ENCODE data around the gene THAP4. TPM values are rescaled to one million over a fixed set of nuclear protein-coding genes. Genes with fewer than 3 reads are reported as not detected.

THAP4 gene
- total and polyA plus RNA-seq, 2 of the 4 experiments (the other 2 are of a cell fraction), result 33.9 to 55.1 TPM

DNA sequence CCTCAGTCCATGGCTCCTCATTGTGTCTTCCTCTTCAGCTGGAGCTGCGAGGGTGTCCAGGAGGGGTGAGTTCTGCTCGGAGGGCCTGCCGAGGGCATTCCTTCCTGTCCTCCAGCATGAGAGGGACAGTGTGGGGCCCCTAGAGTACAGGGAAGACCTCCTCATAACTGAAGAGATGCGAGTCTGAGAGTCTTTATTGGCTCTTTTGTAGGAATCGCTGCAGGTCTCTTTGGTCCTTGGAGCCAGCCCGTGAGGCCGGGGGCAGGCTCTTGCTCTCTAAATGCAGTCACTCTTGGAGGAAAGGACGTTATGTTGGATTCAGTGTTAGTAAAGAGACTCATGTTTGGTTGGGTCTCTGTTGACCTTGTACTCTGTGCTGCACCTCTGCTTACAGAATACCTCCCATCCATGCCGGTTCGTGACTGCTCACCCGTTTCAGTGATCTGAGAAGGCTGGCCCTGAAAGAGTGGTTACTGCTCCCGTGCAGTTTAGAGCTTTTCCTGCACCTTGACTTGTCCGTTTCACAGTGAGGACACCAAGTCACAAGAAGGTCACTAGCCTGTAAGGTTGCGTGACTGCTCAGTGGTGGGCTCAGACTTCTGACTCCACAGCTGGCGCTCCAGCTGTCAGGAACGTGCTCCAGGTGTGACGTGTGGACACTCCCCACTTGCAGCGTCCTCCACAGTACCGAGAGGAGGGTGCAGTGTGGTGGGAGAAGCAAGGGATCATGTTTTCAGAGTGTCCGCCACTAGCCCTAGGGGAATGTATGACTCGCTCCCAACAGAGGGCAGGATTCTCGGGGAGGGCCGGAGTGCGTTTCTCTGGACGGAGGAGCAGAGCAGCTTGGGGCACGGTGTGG, 8.3 kb upstream of the THAP4 start:
- Histone ChIP-seq H2BK20ac (ENCODE audit: low read depth, low read length) (no peak overlapping the region), H2BK120ac (ENCODE audit: low read depth, low read length) (no peak overlapping the region), H3K27ac (ENCODE audit: insufficient read depth, low read length) (no peak overlapping the region), H3K4ac (ENCODE audit: low read depth, low read length) (no peak overlapping the region), H3K14ac (replicated peaks; ENCODE audit: low read depth, low read length) (no peak overlapping the region), H2AK9ac (replicated peaks; ENCODE audit: low read depth, low read length, poor library complexity) (peak overlapping the region; percentile 42), H4K5ac (ENCODE audit: low read depth, low read length) (no peak overlapping the region), H2AK5ac (ENCODE audit: low read depth, low read length) (no peak overlapping the region), H2BK5ac (ENCODE audit: low read depth, low read length, poor library complexity, severe bottlenecking) (no peak overlapping the region), H2BK15ac (ENCODE audit: low read depth, low read length) (no peak overlapping the region), H3K4me3 (ENCODE audit: insufficient read depth, low read depth, low read length) (no peak overlapping the region), H4K91ac (ENCODE audit: insufficient read depth, low read depth, low read length) (no peak overlapping the region), H3K56ac (ENCODE audit: extremely low read depth, insufficient read depth, low read length) (no peak overlapping the region), H4K20me1 (ENCODE audit: insufficient read depth, low read length) (peaks cover 73% of the 10 kb centered on the region), H3K36me3 (ENCODE audit: control insufficient read depth, insufficient read depth, low read length) (peaks cover 1% of the 10 kb centered on the region; the same call in 1 of the 2 replicates), H2AFZ (replicated peaks; ENCODE audit: low read length, poor library complexity) (no peak overlapping the region), H3K9ac (ENCODE audit: low read depth, low read length) (no peak overlapping the region), H3K23ac (ENCODE audit: low read depth, low read length) (no peak overlapping the region), H3K79me1 (ENCODE audit: low read depth in 1 of 2, low read length in 2 of 2) (peaks cover 13 to 72% of the 10 kb centered on the region in 2 experiments), H3K4me2 (ENCODE audit: low read depth, low read length) (no peak overlapping the region), H3K18ac (ENCODE audit: low read depth, low read length) (no peak overlapping the region), H3K9me1 (ENCODE audit: insufficient read depth, low read length) (peaks cover 17% of the 10 kb centered on the region), H3K4me1 (ENCODE audit: control insufficient read depth, insufficient read depth, low read length) (peaks cover 2% of the 10 kb centered on the region; the same call in 1 of the 2 replicates), H4K8ac (ENCODE audit: low read depth in 2 of 2, low read length in 2 of 2) (no peak overlapping the region), H3K27me3 (ENCODE audit: control insufficient read depth, insufficient read depth, low read length) (no peaks in the 10 kb centered on the region), H3K9me3 (ENCODE audit: control insufficient read depth, insufficient read depth, low read length) (no peaks in the 10 kb centered on the region)
- no peak for ATAC-seq (ENCODE audit: low read depth)
- in situ Hi-C loops (cut with MboI; ENCODE audit: low sequenced_read_pairs) (no loop called here), intact Hi-C loops (cut with micrococcal nuclease) (no loop called here), dilution Hi-C loops (cut with HindIII; ENCODE audit: low sequenced_read_pairs, unreplicated experiment) (no loop called here)
- CTCF ChIA-PET, result interaction anchor here (0.6 to 1.5 kb wide), 2 partner anchors 14 to 213 kb away, joined by 5 read pairs; no protein-coding TSS in a partner anchor
- BruUV-seq (replicated peaks), result no TSS peak
- DNase-seq, result no peak
- POLR2A ChIA-PET (ENCODE audit: unreplicated experiment), result no interaction called here
- 88% methylated on average over 14 of the region's 26 CpGs; no CpG with 5 or more reads in 1 of the 2 experiments for WGBS, 2 experiments (ENCODE audit: extremely low coverage in 2 of 2, insufficient read length in 1 of 2)
- no peak for TF ChIP-seq NFE2L2 (IDR thresholded peaks at IDR 0.05; ENCODE audit: low read depth, low read length)
- TF ChIP-seq, protein P1, sequence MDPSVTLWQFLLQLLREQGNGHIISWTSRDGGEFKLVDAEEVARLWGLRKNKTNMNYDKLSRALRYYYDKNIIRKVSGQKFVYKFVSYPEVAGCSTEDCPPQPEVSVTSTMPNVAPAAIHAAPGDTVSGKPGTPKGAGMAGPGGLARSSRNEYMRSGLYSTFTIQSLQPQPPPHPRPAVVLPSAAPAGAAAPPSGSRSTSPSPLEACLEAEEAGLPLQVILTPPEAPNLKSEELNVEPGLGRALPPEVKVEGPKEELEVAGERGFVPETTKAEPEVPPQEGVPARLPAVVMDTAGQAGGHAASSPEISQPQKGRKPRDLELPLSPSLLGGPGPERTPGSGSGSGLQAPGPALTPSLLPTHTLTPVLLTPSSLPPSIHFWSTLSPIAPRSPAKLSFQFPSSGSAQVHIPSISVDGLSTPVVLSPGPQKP (IDR thresholded peaks at IDR 0.05; ENCODE audit: borderline replicate concordance, low read depth, low read length), result no peak
- no peak for TF ChIP-seq RFX5 (IDR thresholded peaks at IDR 0.05; ENCODE audit: low read depth, low read length)
- no peak for TF ChIP-seq POLR2A (IDR thresholded peaks at IDR 0.05; ENCODE audit: low read depth, low read length)
- TF ChIP-seq MAZ (IDR thresholded peaks at IDR 0.05; ENCODE audit: borderline replicate concordance, low read depth, low read length), result no peak
- TF ChIP-seq CEBPB (IDR thresholded peaks at IDR 0.05; ENCODE audit: low read depth, low read length), result no peak
- TF ChIP-seq RCOR1 (IDR thresholded peaks at IDR 0.05; ENCODE audit: insufficient replicate concordance, low read length), result no peak
- no peak for TF ChIP-seq BHLHE40 (IDR thresholded peaks at IDR 0.05; ENCODE audit: low read depth, low read length)
- TF ChIP-seq FOS (IDR thresholded peaks at IDR 0.05; ENCODE audit: low read depth, low read length), result no peak
- TF ChIP-seq SMC3 (IDR thresholded peaks at IDR 0.05; ENCODE audit: low read depth, low read length), result no peak
- TF ChIP-seq MAFK (IDR thresholded peaks at IDR 0.05; ENCODE audit: low read depth, low read length), result no peak
- TF ChIP-seq CHD1 (IDR thresholded peaks at IDR 0.05; ENCODE audit: low read depth, low read length), result no peak
- TF ChIP-seq CTCF (conservative IDR thresholded peaks at IDR 0.05; ENCODE audit: low read depth, low read length), result no peak
- TF ChIP-seq MXI1 (IDR thresholded peaks at IDR 0.05; ENCODE audit: borderline replicate concordance, low read depth, low read length), result no peak
- TF ChIP-seq, protein P2, sequence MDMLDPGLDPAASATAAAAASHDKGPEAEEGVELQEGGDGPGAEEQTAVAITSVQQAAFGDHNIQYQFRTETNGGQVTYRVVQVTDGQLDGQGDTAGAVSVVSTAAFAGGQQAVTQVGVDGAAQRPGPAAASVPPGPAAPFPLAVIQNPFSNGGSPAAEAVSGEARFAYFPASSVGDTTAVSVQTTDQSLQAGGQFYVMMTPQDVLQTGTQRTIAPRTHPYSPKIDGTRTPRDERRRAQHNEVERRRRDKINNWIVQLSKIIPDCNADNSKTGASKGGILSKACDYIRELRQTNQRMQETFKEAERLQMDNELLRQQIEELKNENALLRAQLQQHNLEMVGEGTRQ (IDR thresholded peaks at IDR 0.05; ENCODE audit: low read depth, low read length), result no peak
